ENCODE data around the gene GDPD5. TPM values are rescaled to one million over a fixed set of nuclear protein-coding genes. Genes with fewer than 3 reads are reported as not detected.

GDPD5 gene
- total RNA-seq, 2 experiments from 2014 or later = 13.5 to 57.3 TPM

DNA sequence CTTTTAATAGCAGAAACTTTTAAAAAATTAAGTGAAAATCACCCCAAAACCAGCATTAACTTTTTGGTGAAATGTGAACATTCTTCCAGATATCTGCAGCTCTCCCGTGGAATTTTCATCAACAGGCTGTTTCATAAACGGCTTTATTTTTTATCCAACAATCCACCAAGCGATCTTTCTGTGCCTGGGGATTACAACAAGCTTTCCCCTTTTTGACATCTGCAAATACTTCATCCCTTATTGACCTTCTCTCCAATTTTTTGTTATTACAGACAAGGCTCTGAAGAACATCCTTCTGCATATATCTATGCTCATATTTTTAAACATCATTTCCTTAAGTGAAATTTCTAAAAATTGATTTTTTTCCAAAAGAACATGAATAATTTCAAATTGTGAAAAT, 30.5 kb upstream of the GDPD5 start:
- H3K36me3 ChIP-seq (ENCODE audit: insufficient read depth, low read length) = no peaks in the 10 kb centered on the region
- intact Hi-C loops (cut with micrococcal nuclease; ENCODE audit: unreplicated experiment) = no loop called here
- no peaks in the 10 kb centered on the region for H4K20me1 ChIP-seq (ENCODE audit: insufficient read depth, low read length)
- TF ChIP-seq, protein P1, sequence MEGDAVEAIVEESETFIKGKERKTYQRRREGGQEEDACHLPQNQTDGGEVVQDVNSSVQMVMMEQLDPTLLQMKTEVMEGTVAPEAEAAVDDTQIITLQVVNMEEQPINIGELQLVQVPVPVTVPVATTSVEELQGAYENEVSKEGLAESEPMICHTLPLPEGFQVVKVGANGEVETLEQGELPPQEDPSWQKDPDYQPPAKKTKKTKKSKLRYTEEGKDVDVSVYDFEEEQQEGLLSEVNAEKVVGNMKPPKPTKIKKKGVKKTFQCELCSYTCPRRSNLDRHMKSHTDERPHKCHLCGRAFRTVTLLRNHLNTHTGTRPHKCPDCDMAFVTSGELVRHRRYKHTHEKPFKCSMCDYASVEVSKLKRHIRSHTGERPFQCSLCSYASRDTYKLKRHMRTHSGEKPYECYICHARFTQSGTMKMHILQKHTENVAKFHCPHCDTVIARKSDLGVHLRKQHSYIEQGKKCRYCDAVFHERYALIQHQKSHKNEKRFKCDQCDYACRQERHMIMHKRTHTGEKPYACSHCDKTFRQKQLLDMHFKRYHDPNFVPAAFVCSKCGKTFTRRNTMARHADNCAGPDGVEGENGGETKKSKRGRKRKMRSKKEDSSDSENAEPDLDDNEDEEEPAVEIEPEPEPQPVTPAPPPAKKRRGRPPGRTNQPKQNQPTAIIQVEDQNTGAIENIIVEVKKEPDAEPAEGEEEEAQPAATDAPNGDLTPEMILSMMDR (conservative IDR thresholded peaks at IDR 0.05; ENCODE audit: low read length) = no peak
- TF ChIP-seq EZH2phosphoT487 (IDR thresholded peaks at IDR 0.05; ENCODE audit: borderline replicate concordance, low read depth, low read length) = no peak
- BruUV-seq (replicated peaks) = no TSS peak
- POLR2A ChIA-PET = no interaction called here
- no peaks in the 10 kb centered on the region for H3K4me1 ChIP-seq (ENCODE audit: insufficient read depth, low read length, poor library complexity, severe bottlenecking)
- H2AFZ ChIP-seq (ENCODE audit: low read length) = no peak overlapping the region
- DNase-seq (ENCODE audit: low spot score) = no peak
- CTCF ChIA-PET (ENCODE audit: unreplicated experiment) = no interaction called here
- H3K79me2 ChIP-seq (ENCODE audit: insufficient read depth, low read depth, low read length) = no peaks in the 10 kb centered on the region
- H3K9me3 ChIP-seq (ENCODE audit: low read length) = no peaks in the 10 kb centered on the region
- H3K4me3 ChIP-seq (ENCODE audit: low read depth, low read length, poor library complexity, severe bottlenecking) = no peak overlapping the region
- no peak overlapping the region for H3K4me2 ChIP-seq (ENCODE audit: low read length)
- no peaks in the 10 kb centered on the region for H3K9me2 ChIP-seq (ENCODE audit: insufficient read depth, low read length)
- no peak overlapping the region for H3K27ac ChIP-seq (ENCODE audit: low read depth, low read length, poor library complexity, severe bottlenecking)

DNA sequence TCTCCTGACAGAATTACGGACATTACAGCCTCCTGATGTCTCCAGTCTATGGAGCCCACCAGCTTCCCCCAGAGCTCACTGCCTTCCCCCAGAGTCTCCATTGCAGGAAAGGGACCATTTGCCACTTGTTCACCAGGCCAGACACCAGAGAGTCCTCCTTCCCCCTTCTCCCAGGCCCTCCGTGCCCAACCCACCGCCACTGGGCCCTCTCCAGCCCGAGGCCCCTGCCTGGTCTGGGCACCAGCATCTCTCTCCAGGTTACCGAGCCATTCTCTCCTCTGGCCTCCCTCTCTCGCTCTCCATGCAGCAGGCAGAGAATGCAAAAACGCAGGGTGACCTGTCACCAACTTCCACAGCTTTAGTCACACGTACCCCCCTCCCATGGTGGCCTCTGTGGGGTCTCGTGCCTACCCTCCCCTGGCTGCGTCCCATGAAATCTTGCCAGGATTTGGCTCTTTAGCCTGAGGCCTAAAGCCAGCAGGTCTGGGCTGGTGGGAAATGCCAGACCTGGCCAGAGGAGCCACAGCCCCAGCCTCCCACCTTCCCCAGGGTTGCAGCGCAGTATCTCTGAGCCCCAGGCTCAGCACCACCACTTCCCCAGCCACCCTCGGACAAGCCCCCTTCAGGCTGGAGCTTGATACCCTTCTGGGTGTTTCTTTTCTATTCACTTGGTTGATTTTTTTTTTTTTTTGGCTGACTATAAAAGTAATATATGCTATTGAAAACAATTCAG, 29.5 kb upstream of the GDPD5 start:
- CTCF ChIA-PET (ENCODE audit: unreplicated experiment) = no interaction called here
- no peaks in the 10 kb centered on the region for H4K20me1 ChIP-seq (ENCODE audit: insufficient read depth, low read length)
- no peak for DNase-seq (ENCODE audit: low spot score)
- no peaks in the 10 kb centered on the region for H3K9me3 ChIP-seq (ENCODE audit: low read length)
- H3K79me2 ChIP-seq (ENCODE audit: insufficient read depth, low read depth, low read length) = no peaks in the 10 kb centered on the region
- POLR2A ChIA-PET = no interaction called here
- no peaks in the 10 kb centered on the region for H3K9me2 ChIP-seq (ENCODE audit: insufficient read depth, low read length)
- H3K27ac ChIP-seq (ENCODE audit: low read depth, low read length, poor library complexity, severe bottlenecking) = no peak overlapping the region
- H3K36me3 ChIP-seq (ENCODE audit: insufficient read depth, low read length) = no peaks in the 10 kb centered on the region
- no peak overlapping the region for H3K4me3 ChIP-seq (ENCODE audit: low read depth, low read length, poor library complexity, severe bottlenecking)
- BruUV-seq (replicated peaks) = no TSS peak
- no peak overlapping the region for H2AFZ ChIP-seq (ENCODE audit: low read length)
- no peaks in the 10 kb centered on the region for H3K4me1 ChIP-seq (ENCODE audit: insufficient read depth, low read length, poor library complexity, severe bottlenecking)
- H3K4me2 ChIP-seq (ENCODE audit: low read length) = no peak overlapping the region
- TF ChIP-seq, protein P1 (conservative IDR thresholded peaks at IDR 0.05; ENCODE audit: low read length) = no peak
- no peak for TF ChIP-seq EZH2phosphoT487 (IDR thresholded peaks at IDR 0.05; ENCODE audit: borderline replicate concordance, low read depth, low read length)
- intact Hi-C loops (cut with micrococcal nuclease; ENCODE audit: unreplicated experiment) = no loop called here

DNA sequence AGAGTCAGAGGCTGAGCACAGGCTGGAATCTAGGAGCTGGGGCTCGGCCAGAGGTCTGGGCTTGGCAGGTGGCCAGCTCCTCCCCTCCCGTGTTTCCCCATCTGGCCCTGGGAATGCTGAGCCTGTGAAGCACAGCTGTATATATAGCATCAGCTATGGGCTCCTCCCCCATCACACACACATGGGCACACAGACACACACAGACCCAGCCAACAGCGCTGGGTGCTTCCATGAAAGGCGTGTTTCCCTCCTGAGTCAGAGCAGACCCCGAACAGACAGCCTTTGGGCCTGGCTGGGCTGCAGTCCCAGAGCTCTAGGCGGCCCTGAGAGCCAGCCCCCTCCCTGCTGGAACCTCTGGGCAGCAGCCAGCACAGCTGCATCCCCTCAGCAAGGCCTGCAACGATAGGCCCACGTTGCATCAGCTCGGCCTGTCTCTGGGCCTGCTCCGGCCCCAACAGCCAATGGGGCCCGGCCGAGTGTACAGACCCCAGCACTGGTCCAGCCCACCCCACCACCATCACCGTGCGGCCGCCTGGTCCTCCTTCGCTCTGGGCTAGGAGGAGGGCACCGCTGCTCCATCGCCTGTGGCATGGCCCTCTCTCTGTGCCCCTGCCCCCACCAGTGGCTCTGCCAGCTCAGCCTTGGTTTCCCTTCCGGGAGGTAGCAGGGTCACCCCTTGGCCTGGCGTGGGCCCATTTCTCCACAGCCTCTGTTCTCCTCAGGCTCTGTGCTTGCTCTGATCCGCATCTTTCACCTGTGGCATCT, 28.7 kb upstream of the GDPD5 start:
- no peaks in the 10 kb centered on the region for H3K36me3 ChIP-seq (ENCODE audit: insufficient read depth, low read length)
- no peaks in the 10 kb centered on the region for H3K9me2 ChIP-seq (ENCODE audit: insufficient read depth, low read length)
- H3K27ac ChIP-seq (ENCODE audit: low read depth, low read length, poor library complexity, severe bottlenecking) = no peak overlapping the region
- no peaks in the 10 kb centered on the region for H3K79me2 ChIP-seq (ENCODE audit: insufficient read depth, low read depth, low read length)
- no peaks in the 10 kb centered on the region for H4K20me1 ChIP-seq (ENCODE audit: insufficient read depth, low read length)
- no TSS peak for BruUV-seq (replicated peaks)
- H2AFZ ChIP-seq (ENCODE audit: low read length) = no peak overlapping the region
- H3K4me2 ChIP-seq (ENCODE audit: low read length) = no peak overlapping the region
- ChIA-PET CTCF (ENCODE audit: unreplicated experiment) (interaction anchor here (0.6 to 1.5 kb wide), 2 partner anchors 10 to 86 kb away, joined by 3 to 5 read pairs; no protein-coding TSS in a partner anchor), POLR2A (interaction anchor here (0.6 kb wide), 1 partner anchor 1405 kb away, joined by 4 read pairs; no protein-coding TSS in a partner anchor)
- no peak for DNase-seq (ENCODE audit: low spot score)
- intact Hi-C loops (cut with micrococcal nuclease; ENCODE audit: unreplicated experiment) = no loop called here
- no peaks in the 10 kb centered on the region for H3K4me1 ChIP-seq (ENCODE audit: insufficient read depth, low read length, poor library complexity, severe bottlenecking)
- no peak for TF ChIP-seq EZH2phosphoT487 (IDR thresholded peaks at IDR 0.05; ENCODE audit: borderline replicate concordance, low read depth, low read length)
- TF ChIP-seq, protein P1 (conservative IDR thresholded peaks at IDR 0.05; ENCODE audit: low read length) = no peak
- H3K9me3 ChIP-seq (ENCODE audit: low read length) = no peaks in the 10 kb centered on the region
- H3K4me3 ChIP-seq (ENCODE audit: low read depth, low read length, poor library complexity, severe bottlenecking) = no peak overlapping the region
